ENCODE data around the gene TBC1D2. TPM values are rescaled to one million over a fixed set of nuclear protein-coding genes. Genes with fewer than 3 reads are reported as not detected.

TBC1D2 gene
- total and polyA plus RNA-seq, 2 of the 13 experiments (the other 11 are each of a cell fraction or from before 2014, with no cell fraction given) = 2.0 to 2.8 TPM

DNA sequence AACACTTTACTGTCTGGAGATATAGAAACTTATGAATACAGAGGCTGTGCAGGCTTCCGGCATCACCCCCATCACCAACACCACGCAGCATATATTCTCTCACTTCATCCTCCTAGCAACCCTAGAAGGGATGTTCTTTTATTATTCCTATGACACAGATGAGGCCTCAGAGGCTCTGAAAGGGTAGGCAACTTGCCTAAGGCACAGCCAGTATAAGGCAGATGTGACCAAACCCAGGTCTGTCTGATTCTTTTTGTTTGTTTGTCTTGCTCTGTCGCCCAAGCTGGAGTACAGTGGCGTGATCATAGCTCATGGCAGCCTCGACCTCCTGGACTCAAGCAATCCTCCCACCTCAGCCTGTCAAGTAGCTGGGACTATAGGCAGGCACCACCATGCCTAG lies 40.2 kb downstream of the TBC1D2 start (continued):
- TF ChIP-seq ZNF619 (CRISPR knock-in tag; IDR thresholded peaks at IDR 0.05) (no peak), KMT2A (CRISPR knock-in tag; IDR thresholded peaks at IDR 0.05) (no peak), ZNF224 (CRISPR knock-in tag; IDR thresholded peaks at IDR 0.05) (no peak)

DNA sequence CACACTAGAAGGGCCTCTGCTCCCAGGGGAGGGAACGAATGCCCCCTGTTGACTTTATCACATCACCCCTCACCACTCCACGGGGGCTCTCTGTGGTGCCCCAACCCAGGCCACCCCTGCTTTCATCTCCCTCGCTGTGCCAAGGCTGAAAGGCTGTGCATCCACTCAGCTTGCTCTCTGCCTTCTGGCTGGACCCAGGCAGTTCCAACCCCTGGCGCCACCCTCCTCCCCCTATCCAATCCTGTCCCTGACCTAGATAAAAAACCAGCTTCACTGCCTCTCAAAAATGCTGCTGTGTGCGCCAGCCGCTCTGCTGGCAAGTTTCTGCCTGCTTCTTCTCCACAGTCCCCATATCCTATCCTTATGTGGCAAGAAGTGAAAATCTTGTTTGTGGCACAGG lies 40.6 kb downstream of the TBC1D2 start:
- H3K9ac ChIP-seq (ENCODE audit: insufficient read depth, low read depth, low read length) = no peak overlapping the region
- ChIA-PET POLR2A (no interaction called here), CTCF (ENCODE audit: low intra/inter-chr PET ratio, low total read pairs) (interaction anchor here (1.5 kb wide), 1 partner anchor 22 kb away, joined by 4 read pairs; the partner anchor contains the start of gene CORO2A)
- H2AFZ ChIP-seq (ENCODE audit: low read length) = no peak overlapping the region
- no peak overlapping the region for H3K4me3 ChIP-seq (replicated peaks in 1 of 3; ENCODE audit: insufficient read depth in 1 of 3, low read depth in 2 of 3, low read length in 3 of 3)
- H3K79me2 ChIP-seq (ENCODE audit: insufficient read depth, low read length) = no peaks in the 10 kb centered on the region
- H3K36me3 ChIP-seq (replicated peaks in 1 of 2; ENCODE audit: control insufficient read depth in 1 of 2, insufficient read depth in 2 of 2, low read length in 2 of 2) = no peaks in the 10 kb centered on the region; a peak in 1 of 5 replicates
- in situ Hi-C loops (cut with HindIII; ENCODE audit: extremely low pct_ligation_motif_present, low pct_unique_long_range_greater_than_20kb) = no loop called here
- FAIRE-seq (no peak), ATAC-seq (no peak), DNase-seq (ENCODE audit: low spot score) (no peak)
- H4K20me1 ChIP-seq (ENCODE audit: insufficient read depth, low read length) = no peaks in the 10 kb centered on the region
- WGBS (ENCODE audit: low lambda C conversion rate) = 79% methylated on average over 6 of the region's 6 CpGs
- no peak overlapping the region for H3K27ac ChIP-seq (ENCODE audit: extremely low read length, insufficient read depth, low read length)
- no peak overlapping the region for H3K4me2 ChIP-seq (ENCODE audit: low read depth, low read length)
- no peaks in the 10 kb centered on the region for H3K9me3 ChIP-seq (ENCODE audit: low read length)
- H3K27me3 ChIP-seq (ENCODE audit: control insufficient read depth in 1 of 2, insufficient read depth in 2 of 2, low read length in 2 of 2) = no peaks in the 10 kb centered on the region
- intact Hi-C loops (cut with micrococcal nuclease; ENCODE audit: unreplicated experiment) = no loop called here
- BruUV-seq (replicated peaks) = no TSS peak
- peaks cover 19% of the 10 kb centered on the region for H3K4me1 ChIP-seq (ENCODE audit: insufficient read depth, low read length)
- TF ChIP-seq ZNF24 (IDR thresholded peaks at IDR 0.05) (no peak), ZNF749 (CRISPR knock-in tag; IDR thresholded peaks at IDR 0.05; ENCODE audit: borderline replicate concordance) (no peak), NFKBIZ (CRISPR knock-in tag; IDR thresholded peaks at IDR 0.05) (no peak), HNRNPLL (IDR thresholded peaks at IDR 0.05; ENCODE audit: low read depth, low read length, poor library complexity, severe bottlenecking) (no peak), SKI (IDR thresholded peaks at IDR 0.05; ENCODE audit: partially characterized antibody) (no peak), ZNF333 (CRISPR knock-in tag; IDR thresholded peaks at IDR 0.05; ENCODE audit: borderline replicate concordance) (no peak), CREB1 (IDR thresholded peaks at IDR 0.05) (no peak), CREB1 (CRISPR knock-in tag; IDR thresholded peaks at IDR 0.05) (no peak), NCOA2 (CRISPR knock-in tag; IDR thresholded peaks at IDR 0.05) (no peak), ATF7 (IDR thresholded peaks at IDR 0.05) (no peak), ATF7 (CRISPR knock-in tag; IDR thresholded peaks at IDR 0.05) (no peak), HOXD1 (CRISPR knock-in tag; IDR thresholded peaks at IDR 0.05) (no peak), CENPT (CRISPR knock-in tag; IDR thresholded peaks at IDR 0.05; ENCODE audit: low read depth) (no peak)
- TF ChIP-seq, protein P1, sequence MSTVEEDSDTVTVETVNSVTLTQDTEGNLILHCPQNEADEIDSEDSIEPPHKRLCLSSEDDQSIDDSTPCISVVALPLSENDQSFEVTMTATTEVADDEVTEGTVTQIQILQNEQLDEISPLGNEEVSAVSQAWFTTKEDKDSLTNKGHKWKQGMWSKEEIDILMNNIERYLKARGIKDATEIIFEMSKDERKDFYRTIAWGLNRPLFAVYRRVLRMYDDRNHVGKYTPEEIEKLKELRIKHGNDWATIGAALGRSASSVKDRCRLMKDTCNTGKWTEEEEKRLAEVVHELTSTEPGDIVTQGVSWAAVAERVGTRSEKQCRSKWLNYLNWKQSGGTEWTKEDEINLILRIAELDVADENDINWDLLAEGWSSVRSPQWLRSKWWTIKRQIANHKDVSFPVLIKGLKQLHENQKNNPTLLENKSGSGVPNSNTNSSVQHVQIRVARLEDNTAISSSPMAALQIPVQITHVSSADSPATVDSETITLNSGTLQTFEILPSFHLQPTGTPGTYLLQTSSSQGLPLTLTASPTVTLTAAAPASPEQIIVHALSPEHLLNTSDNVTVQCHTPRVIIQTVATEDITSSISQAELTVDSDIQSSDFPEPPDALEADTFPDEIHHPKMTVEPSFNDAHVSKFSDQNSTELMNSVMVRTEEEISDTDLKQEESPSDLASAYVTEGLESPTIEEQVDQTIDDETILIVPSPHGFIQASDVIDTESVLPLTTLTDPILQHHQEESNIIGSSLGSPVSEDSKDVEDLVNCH (CRISPR knock-in tag; IDR thresholded peaks at IDR 0.05) = no peak
- TF ChIP-seq, protein P2, sequence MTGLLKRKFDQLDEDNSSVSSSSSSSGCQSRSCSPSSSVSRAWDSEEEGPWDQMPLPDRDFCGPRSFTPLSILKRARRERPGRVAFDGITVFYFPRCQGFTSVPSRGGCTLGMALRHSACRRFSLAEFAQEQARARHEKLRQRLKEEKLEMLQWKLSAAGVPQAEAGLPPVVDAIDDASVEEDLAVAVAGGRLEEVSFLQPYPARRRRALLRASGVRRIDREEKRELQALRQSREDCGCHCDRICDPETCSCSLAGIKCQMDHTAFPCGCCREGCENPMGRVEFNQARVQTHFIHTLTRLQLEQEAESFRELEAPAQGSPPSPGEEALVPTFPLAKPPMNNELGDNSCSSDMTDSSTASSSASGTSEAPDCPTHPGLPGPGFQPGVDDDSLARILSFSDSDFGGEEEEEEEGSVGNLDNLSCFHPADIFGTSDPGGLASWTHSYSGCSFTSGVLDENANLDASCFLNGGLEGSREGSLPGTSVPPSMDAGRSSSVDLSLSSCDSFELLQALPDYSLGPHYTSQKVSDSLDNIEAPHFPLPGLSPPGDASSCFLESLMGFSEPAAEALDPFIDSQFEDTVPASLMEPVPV (CRISPR knock-in tag; IDR thresholded peaks at IDR 0.05) = no peak
- TF ChIP-seq, protein P3, sequence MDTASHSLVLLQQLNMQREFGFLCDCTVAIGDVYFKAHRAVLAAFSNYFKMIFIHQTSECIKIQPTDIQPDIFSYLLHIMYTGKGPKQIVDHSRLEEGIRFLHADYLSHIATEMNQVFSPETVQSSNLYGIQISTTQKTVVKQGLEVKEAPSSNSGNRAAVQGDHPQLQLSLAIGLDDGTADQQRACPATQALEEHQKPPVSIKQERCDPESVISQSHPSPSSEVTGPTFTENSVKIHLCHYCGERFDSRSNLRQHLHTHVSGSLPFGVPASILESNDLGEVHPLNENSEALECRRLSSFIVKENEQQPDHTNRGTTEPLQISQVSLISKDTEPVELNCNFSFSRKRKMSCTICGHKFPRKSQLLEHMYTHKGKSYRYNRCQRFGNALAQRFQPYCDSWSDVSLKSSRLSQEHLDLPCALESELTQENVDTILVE (CRISPR knock-in tag; IDR thresholded peaks at IDR 0.05) = no peak

Data from HepG2 (cell line).